Gastroesophageal sphincter (tissue), 4 donors: ENCODE results near the gene ACRBP. TPM values are rescaled to one million over a fixed set of nuclear protein-coding genes. Genes with fewer than 3 reads are reported as not detected.

Experiments used
- ATAC-seq: fragments of 150-250 bp; one replicate; pipeline ENCODE4 v1.9.1; 2016; ENCODE audit warnings: mild to moderate bottlenecking, moderate library complexity
- H3K27ac ChIP-seq, 4 donors: fragments of 200-600 bp; sonication (generic) in 3 of 4; 1 replicate in 3 of 4; 2 replicates in 1 of 4; pipeline ENCODE4 v1.5.1; 2016 to 2019
- H3K27me3 ChIP-seq: fragments of 200-600 bp; sonication (generic); one replicate; pipeline ENCODE4 v1.5.1; 2019
- H3K36me3 ChIP-seq, 2 donors: fragments of 200-600 bp; sonication (generic); one replicate each; pipeline ENCODE4 v1.5.1; 2019; ENCODE audit warnings: control low read depth in 1 of 2
- H3K4me1 ChIP-seq, 3 donors: fragments of 200-600 bp; sonication (generic); 1 replicate in 2 of 3; 2 replicates in 1 of 3; pipeline ENCODE4 v1.5.1; 2016 to 2019; ENCODE audit warnings: control low read depth in 2 of 3
- H3K4me3 ChIP-seq, 2 donors: fragments of 200-600 bp; sonication (generic); one replicate each; pipeline ENCODE4 v1.5.1; 2019; ENCODE audit warnings: mild to moderate bottlenecking in 1 of 2, moderate library complexity in 1 of 2
- H3K9me3 ChIP-seq, 3 donors: fragments of 200-600 bp; sonication (generic); one replicate each; pipeline ENCODE4 v1.5.1; 2017 to 2019; ENCODE audit warnings: control low read depth in 2 of 3
- EP300 ChIP-seq: sonication (generic); formaldehyde crosslinking; IDR thresholded peaks from one replicate; pipeline ENCODE4 v1.6.1; 2017; ENCODE audit warnings: antibody characterized with exemption, mild to moderate bottlenecking
- POLR2A ChIP-seq, 2 donors: fragments of 450-650 bp; IDR thresholded peaks; one replicate each; pipeline ENCODE4 v1.6.1; 2017; ENCODE audit warnings: antibody characterized with exemption in 2 of 2, mild to moderate bottlenecking in 2 of 2, moderate library complexity in 1 of 2
- POLR2AphosphoS5 ChIP-seq: sonication (generic); formaldehyde crosslinking; IDR thresholded peaks from one replicate; pipeline ENCODE4 v1.6.1; 2017; ENCODE audit warnings: antibody characterized with exemption
- WGBS, 2 donors: methylation state at CpG; one replicate each; pipeline ENCODE4 v1.1.5; 2018; ENCODE audit warnings: low coverage in 1 of 2; 5-methylcytosine and 5-hydroxymethylcytosine counted together
- total RNA-seq, 4 donors: library from RNA; depleted of rRNA; stranded (reverse); fragments of >200 nt; gene quantifications; one replicate each; pipeline ENCODE4 v1.1.0, GENCODE V29; 2016
- TF ChIP-seq, protein P1 (sequence below), 4 experiments: fragments of 200-600 bp in 2 of 4; fragments of 450-650 bp in 2 of 4; sonication (generic) in 1 of 4; IDR thresholded peaks; one replicate each; pipeline ENCODE4 v1.5.1; 2017 to 2019; ENCODE audit warnings: antibody characterized with exemption in 4 of 4, mild to moderate bottlenecking in 2 of 4, moderate library complexity in 2 of 4

Gene ACRBP
- total RNA-seq: 1 to 10 TPM in 2 of 4 donors, under 1 TPM in 1, not detected in 1; 0.81 to 3.2 (median 2.4) TPM

DNA sequence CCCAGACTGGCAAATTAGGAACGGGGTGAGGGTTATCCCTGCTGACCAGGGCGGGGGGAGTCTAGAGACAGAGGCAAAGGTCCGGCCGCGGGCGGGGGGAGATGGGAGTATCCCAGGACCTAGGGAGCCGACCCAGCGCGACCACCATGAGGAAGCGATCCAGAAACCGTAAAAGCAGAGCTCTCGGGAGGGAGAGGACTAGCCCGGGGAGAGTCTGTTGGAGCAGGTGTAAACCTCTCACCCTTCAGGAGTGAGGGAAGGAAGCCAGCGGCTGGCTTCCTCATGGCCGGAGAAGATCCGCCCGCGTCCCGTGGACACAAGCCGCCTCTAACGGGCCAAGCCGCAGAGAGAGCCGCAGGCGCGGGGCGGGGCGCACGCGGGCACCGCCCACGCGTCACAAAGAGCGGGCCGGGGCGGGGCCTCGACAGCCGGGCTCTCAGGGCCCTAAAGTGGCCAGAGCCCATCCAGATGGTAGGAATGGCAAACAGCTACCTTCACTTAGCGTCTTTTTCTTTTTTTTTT is at the start of gene ACRBP:
Gene ACRBP, minus strand, starts transcription at position 350 of the 522 bp plus-strand sequence. Its CDS starts 66 bp downstream, at position 284.
- peaks cover 0 to 14% (median 0%) of the 10 kb centered on the region in 3 donors for H3K4me1 ChIP-seq
- peak within 1 kb of the TSS in 3 of 4 donors; percentile 67 to 74 (median 73) for H3K27ac ChIP-seq
- H3K36me3 ChIP-seq: peaks cover 0 to 44% of the 10 kb centered on the region in 2 donors
- no peak for TF ChIP-seq EP300
- TF ChIP-seq, protein P1, sequence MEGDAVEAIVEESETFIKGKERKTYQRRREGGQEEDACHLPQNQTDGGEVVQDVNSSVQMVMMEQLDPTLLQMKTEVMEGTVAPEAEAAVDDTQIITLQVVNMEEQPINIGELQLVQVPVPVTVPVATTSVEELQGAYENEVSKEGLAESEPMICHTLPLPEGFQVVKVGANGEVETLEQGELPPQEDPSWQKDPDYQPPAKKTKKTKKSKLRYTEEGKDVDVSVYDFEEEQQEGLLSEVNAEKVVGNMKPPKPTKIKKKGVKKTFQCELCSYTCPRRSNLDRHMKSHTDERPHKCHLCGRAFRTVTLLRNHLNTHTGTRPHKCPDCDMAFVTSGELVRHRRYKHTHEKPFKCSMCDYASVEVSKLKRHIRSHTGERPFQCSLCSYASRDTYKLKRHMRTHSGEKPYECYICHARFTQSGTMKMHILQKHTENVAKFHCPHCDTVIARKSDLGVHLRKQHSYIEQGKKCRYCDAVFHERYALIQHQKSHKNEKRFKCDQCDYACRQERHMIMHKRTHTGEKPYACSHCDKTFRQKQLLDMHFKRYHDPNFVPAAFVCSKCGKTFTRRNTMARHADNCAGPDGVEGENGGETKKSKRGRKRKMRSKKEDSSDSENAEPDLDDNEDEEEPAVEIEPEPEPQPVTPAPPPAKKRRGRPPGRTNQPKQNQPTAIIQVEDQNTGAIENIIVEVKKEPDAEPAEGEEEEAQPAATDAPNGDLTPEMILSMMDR (IDR thresholded peaks at IDR 0.05): no peak
- peak; percentile 40 for TF ChIP-seq POLR2AphosphoS5
- peak; percentile 18 to 21 for TF ChIP-seq POLR2A (IDR thresholded peaks at IDR 0.05)
- 0 to 2% methylated on average over 5 to 11 of the region's 38 CpGs for WGBS, 2 donors
- ATAC-seq: peak; percentile 95
- H3K4me3 ChIP-seq: peak within 1 kb of the TSS; percentile 46 to 60
- H3K27me3 ChIP-seq: no peaks in the 10 kb centered on the region
- H3K9me3 ChIP-seq: no peaks in the 10 kb centered on the region

DNA sequence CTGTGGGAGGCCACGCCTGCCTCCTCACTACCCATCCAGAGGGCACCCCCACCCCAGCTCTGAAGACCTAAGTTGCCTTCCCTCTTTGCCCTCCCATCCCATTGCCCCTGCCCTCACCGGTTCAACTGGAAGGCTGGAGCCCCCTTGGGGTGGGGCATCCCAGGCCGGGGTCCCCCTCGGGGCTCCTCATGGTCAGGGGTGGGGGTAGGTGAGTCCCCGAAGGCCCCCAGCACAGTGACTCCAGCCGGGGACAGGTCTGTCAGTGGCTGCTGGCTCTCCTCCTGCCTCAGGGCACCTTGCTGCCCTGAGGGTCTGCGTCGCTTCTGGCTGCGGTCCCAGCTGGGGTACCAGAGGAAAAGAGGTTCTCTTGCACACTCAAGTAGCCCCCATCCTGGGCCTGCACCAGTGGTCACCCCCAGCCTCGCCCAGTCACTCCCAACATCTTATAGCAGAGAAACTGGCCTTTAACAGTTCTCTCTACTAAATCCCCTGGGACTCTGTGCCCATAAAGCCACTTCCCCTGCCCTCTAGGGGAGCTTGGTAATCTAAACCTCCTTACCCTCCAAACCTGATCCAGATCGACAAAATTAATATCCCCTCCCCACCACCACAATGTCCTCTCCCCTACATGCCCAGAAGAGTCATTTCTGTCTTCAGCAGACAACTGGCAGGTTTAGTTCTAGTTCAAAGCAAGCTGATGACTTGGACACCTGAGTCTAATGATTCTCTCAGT is 48.2 kb upstream of the ACRBP start:
- Histone ChIP-seq H3K4me3 (no peak overlapping the region), H3K9me3 (no peaks in the 10 kb centered on the region), H3K4me1 (peaks cover 0 to 19% (median 7%) of the 10 kb centered on the region in 3 donors), H3K27me3 (peaks cover 63% of the 10 kb centered on the region), H3K36me3 (peaks cover 0 to 5% of the 10 kb centered on the region in 2 donors), H3K27ac (no peak overlapping the region)
- WGBS, 2 donors: 63 to 78% methylated on average over 2 to 3 of the region's 11 CpGs
- ATAC-seq: no peak
- TF ChIP-seq POLR2A (IDR thresholded peaks at IDR 0.05) (no peak), POLR2AphosphoS5 (no peak), EP300 (no peak)
- TF ChIP-seq, protein P1 (IDR thresholded peaks at IDR 0.05): no peak

DNA sequence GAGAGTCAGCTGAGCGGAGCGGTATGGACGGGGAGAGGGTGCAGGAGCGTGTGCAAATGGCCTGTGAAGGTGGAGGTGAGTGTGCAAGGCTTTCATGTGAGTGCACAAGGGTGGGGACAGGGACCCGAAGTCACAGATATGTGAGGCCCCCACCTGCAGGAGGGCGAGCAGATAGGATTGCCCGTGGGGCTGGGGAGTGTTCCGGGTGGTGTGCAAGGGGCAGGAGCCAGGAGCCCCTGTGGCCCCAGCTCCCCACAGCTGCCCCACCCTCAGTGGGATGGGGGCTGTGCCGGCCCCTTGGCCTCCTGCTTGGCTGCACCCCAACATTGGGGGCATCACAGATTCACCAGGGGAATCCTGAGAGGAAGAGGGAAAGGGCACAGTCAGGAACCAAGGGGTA is 47.5 kb upstream of the ACRBP start:
- Histone ChIP-seq H3K9me3 (no peaks in the 10 kb centered on the region), H3K27ac (no peak overlapping the region), H3K27me3 (peaks cover 55% of the 10 kb centered on the region), H3K4me1 (peaks cover 0 to 18% (median 0%) of the 10 kb centered on the region in 3 donors), H3K36me3 (peaks cover 0 to 5% of the 10 kb centered on the region in 2 donors), H3K4me3 (no peak overlapping the region)
- 84 to 90% methylated on average over 4 to 7 of the region's 9 CpGs for WGBS, 2 donors
- no peak for ATAC-seq
- no peak for TF ChIP-seq POLR2A (IDR thresholded peaks at IDR 0.05)
- TF ChIP-seq, protein P1 (IDR thresholded peaks at IDR 0.05): no peak
- no peak for TF ChIP-seq POLR2AphosphoS5
- TF ChIP-seq EP300: no peak

DNA sequence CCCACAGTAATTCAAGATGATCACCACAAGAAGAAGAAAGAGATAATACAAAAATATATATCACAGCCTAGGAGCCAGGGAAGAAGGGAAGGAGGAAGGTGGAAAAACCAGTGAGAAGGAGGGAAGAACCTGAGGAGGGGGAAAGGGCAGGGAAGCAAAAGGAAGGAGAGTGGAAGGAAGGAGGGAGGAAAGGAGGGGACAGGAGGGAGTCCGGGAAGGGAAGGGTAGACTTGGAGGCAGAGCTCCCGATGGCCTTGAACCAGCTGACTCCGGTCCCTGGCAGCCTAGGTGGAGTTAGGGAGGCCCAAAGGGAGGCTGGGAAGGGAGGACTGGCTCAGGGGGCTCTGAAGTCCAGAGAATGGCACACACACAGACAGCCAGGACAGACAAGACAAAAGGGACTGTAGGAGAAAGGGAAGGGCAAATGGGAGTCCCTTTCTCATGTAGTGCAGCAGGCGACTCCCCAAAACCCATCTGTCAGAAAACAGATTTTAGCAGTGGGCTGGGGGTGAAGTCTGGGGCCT is 46.7 kb upstream of the ACRBP start:
- peaks cover 0 to 15% (median 0%) of the 10 kb centered on the region in 3 donors for H3K4me1 ChIP-seq
- 63 to 77% methylated on average over 3 to 4 of the region's 4 CpGs for WGBS, 2 donors
- H3K27ac ChIP-seq: no peak overlapping the region
- TF ChIP-seq POLR2AphosphoS5 (no peak), POLR2A (IDR thresholded peaks at IDR 0.05) (no peak), EP300 (no peak)
- TF ChIP-seq, protein P1 (IDR thresholded peaks at IDR 0.05): no peak
- no peaks in the 10 kb centered on the region for H3K9me3 ChIP-seq
- H3K4me3 ChIP-seq: no peak overlapping the region
- H3K36me3 ChIP-seq: peaks cover 0 to 5% of the 10 kb centered on the region in 2 donors
- no peak for ATAC-seq
- peaks cover 47% of the 10 kb centered on the region for H3K27me3 ChIP-seq
